LHCN-M2 (cell line): ENCODE results near the gene FOXC1. TPM values are rescaled to one million over a fixed set of nuclear protein-coding genes. Genes with fewer than 3 reads are reported as not detected.

Experiments used
- DNase-seq: peaks from one replicate; pipeline ENCODE4 v3.0.0-alpha.2; 2012; ENCODE audit warnings: low read depth
- total RNA-seq: library from RNA; depleted of rRNA; stranded (reverse); fragments of >200 nt; gene quantifications from 2 replicates; pipeline ENCODE4 v1.2.3, GENCODE V29; 2014

Gene FOXC1
- total RNA-seq, 1 experiment from 2014 or later = 1.8 TPM

GRCh38 chr6:1612299-1612973 lies 2.7 kb downstream of the FOXC1 start:
- DNase-seq = no peak

- DNase-seq = peak; percentile 59
These were observed 3.2 kb downstream of the FOXC1 start for GRCh38 chr6:1612974-1613306.

GRCh38 chr6:1613346-1613687 lies 3.6 kb downstream of the FOXC1 start:
- DNase-seq = no peak

GRCh38 chr6:1613688-1614447 lies 4.2 kb downstream of the FOXC1 start:
- no peak for DNase-seq

- DNase-seq = no peak
These were observed 4.9 kb downstream of the FOXC1 start for GRCh38 chr6:1614448-1615150.

GRCh38 chr6:1615151-1615852 lies 5.6 kb downstream of the FOXC1 start:
- DNase-seq = no peak

- no peak for DNase-seq
These were observed 6.2 kb downstream of the FOXC1 start for GRCh38 chr6:1615853-1616420.

- no peak for DNase-seq
These were observed 7.2 kb downstream of the FOXC1 start for GRCh38 chr6:1616701-1617463.

GRCh38 chr6:1617466-1618310 lies 8.0 kb downstream of the FOXC1 start:
- no peak for DNase-seq

GRCh38 chr6:1618311-1619097 lies 8.8 kb downstream of the FOXC1 start:
- no peak for DNase-seq

GRCh38 chr6:1619098-1619672 lies 9.5 kb downstream of the FOXC1 start:
- DNase-seq = no peak

GRCh38 chr6:1619673-1620503 lies 10.2 kb downstream of the FOXC1 start:
- DNase-seq = no peak

- no peak for DNase-seq
These were observed 10.9 kb downstream of the FOXC1 start for GRCh38 chr6:1620504-1621069.

GRCh38 chr6:1621070-1621701 lies 11.5 kb downstream of the FOXC1 start:
- no peak for DNase-seq

- DNase-seq = no peak
These were observed 12.6 kb downstream of the FOXC1 start for GRCh38 chr6:1622220-1622850.

GRCh38 chr6:1622851-1623768 lies 13.4 kb downstream of the FOXC1 start:
- no peak for DNase-seq
